ENCODE results near the gene FHIT.
"Not testable (repeated sequence)": the region's sequence is repeated elsewhere in the genome, so short reads cannot be mapped to it uniquely, and the experiment has no call there.

FHIT gene

DNA sequence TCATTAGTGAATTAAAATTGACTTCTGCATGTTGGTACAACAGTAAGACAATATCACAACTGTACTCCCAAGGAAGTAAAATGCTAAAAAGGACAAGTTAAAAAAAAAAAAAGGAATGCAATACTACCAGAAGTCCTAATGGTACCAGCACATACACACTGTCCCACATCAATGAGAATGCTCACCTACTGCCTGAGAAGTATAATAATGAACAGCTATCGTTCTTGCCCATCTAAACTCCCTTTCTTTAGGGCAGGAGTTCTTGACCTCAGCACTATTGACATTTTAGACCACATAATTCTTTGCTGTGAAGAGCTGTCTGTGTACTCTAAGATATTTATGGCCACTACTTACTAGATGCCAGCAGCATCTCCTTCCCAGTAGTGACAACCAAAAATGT, 651.7 kb downstream of the FHIT start:
- no peak for DNase-seq

DNA sequence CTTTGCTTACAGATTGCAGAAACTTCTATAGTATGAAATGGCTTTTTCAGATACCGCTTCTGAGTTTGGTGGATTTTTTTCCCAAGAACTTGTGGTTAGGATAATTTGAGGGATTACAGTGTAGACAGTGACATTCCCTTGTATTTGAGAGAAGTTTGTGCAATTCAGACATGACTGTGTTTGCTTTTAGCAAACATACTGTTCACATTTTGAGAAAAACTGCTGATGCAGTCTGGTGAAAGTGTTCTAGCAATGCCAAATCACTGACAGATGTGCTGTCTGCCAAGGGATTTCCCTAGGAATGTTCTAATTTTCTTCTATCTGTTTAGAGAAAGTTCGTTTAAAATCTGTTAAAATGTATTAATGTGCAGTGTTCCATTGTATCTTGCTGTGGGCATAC, 652.6 kb downstream of the FHIT start:
- DNase-seq, result no peak

DNA sequence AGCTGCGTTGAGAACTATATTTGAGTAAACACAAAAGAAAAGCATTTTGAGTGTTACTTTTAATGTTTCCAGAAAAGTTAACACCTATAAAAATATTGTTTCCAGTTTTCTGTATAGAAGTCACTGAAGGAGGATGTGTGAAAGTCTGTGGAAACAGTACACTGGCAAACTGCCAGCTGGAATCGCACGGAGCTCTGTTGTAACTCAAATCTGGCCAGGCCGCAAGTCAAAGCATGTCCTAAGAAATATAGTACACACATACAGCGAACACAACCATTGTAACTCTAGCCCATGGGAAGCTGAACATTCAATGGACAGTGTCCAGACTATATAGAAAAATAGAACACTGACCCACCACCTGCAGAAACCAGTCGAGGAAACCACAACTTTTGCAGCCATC, 657.2 kb downstream of the FHIT start:
- DNase-seq, result no peak

DNA sequence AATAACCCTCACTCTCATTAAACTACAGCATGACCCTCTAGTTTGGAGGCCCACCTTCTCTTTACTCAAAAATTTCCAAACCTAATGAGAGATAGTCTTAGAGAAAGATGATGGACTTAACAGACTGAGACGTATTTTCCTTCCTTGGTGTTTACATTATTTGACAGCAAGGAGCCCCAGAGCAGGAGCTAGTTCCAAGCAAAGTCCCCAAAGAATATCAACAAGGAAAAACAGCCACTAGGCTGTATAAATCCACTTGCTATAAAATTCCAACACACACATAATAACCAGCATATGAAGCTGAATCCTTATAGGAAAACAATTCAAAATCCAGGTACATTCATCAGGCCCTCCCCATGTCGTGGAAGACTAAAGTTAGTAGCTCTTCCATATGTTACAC, 660.0 kb downstream of the FHIT start:
- DNase-seq, result no peak

DNA sequence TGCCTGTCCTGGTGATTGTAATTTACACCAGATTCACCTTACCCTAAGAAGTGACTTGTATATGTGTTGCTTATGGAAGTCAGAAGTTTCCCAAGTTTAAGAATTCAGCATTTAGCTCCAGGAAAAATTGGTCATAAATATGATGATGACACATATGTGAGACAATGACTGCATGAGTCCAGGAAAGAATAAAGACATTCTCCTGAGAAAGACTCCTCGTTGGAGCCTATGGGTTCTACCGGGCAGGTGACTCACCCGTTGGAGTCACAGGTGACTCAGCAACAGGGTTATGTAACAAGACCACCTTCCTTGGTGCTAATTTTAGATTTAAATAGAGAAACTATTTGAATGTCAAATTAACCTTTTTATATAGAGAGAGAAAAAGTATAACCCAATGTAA, 662.4 kb downstream of the FHIT start:
- DNase-seq, result no peak

DNA sequence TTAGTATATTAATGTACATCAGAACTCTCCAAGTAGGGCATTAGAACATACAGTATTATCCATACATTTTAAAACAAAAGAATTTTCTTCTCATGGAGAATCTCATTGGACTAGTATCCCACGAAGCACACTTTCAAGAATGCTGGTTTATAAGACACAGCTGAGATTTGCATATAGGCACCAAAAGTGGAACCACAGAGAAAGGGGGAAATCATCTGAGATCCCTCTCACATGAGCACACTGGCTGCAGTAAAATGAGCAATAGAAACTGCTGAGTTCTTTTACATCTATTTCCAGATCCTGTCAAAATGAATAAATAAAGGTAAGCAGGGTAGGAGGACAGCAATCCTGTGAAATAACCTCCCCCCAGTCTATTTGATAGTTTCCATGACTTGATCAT, 665.3 kb downstream of the FHIT start:
- DNase-seq, result no peak

DNA sequence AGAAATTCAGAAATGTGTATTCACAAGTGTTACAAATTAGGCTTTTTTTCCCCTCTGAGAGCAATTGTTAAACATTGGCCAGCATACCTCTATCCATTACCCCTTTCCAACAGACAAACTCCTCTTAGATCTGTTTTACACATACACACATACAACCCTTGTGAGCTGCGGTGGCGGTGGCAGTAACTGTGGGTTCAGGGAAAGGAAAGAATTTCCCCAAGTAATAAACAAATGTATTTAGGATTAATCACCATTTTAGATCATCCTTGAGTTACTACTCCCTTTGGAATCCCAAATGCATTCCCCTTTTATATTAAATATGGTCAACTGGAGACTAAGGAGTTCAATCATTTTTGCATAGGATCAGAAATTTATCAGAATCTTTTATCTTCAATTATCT, 667.0 kb downstream of the FHIT start:
- DNase-seq, result no peak

DNA sequence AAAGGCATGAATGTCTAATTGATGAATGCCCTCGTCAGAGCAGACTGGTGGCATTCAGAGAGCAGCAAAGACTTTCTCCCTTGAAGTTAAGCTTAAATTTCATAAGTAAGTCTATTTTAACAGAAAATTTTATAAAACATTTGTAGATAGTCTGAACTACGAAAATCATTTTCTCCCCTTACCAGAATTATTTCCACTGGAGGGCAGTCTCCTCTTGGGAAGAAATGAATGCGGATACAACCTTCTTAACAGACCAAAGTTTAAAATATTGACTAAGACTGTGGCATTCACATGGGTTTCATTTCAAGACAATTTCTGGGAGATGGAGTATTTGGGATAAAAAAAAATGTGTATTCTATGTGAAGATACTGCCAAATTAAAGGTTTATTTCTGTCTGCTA, 669.0 kb downstream of the FHIT start:
- no peak for DNase-seq

DNA sequence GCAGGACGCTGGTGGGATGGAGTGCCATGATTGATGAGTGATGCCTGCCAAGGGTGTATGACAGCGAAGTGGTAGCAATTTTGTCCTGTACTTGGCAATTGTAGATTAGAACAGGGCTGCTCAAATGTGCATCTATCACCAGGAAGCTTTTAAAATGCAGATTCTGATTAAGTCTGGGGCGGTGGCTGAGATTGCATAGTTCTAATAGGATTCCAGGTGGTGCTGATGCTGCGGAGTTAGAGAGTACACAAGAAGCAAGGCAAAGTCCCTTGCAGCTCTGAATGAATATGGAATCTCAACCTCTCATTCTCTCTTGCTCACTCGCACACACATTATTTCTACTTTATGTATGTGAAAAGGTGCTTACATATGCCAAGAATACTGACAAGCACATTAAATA, 670.4 kb downstream of the FHIT start:
- no peak for DNase-seq

DNA sequence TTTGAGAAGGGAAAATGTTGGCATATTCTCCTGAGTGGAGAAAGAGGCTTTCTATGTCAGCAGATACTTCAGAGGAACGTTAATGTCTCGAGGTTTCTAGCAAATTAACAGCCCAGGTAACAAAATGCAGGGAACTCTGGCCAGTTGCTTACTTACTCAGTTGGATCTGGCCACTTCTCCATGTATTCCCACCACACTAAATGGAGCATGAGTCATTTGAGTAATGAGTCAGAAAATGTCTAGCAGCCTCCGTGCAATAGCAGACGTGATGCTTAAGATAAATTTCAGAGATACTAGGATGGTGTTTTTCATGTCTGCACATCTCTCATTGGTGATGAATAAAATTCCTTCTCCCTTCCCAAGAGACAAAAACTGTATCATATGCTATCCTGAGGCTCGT, 671.5 kb downstream of the FHIT start:
- no peak for DNase-seq

DNA sequence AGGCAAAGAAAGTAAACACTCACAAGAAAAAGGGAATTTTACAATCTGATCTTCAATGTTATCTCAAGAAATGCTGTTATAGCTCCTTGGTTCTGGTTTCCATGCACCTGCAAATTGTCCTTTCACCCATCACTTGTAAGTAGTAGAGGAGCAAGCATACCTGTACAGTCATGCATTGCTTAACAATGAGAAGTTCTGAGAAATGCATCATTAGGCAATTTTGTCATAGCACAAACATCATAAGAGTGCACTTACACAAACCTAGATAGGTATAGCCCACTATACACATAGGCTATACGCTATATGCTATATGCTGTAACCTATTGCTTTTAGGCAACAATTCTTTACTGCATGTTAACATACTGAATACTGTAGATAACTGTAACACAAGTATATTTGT, 672.3 kb downstream of the FHIT start:
- no peak for DNase-seq

DNA sequence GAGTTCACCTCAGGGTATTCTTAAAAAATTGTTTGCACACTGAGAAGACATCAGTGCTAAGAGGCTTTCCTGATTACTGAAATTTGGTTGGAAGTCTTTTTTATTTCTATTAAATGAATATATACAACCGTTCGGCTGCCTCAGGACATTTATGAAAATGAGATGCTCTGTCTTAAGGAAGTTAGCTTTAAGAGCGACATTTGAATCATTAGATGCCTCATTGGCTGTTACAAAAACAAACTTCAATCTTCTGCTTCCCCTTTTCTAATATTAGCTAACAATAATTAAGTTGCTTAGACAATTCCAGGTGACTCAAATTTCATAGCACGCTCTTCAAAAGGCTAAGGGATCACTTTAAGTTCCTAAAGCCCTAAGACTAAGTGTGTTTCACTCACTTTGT, 673.7 kb downstream of the FHIT start:
- no peak for DNase-seq

DNA sequence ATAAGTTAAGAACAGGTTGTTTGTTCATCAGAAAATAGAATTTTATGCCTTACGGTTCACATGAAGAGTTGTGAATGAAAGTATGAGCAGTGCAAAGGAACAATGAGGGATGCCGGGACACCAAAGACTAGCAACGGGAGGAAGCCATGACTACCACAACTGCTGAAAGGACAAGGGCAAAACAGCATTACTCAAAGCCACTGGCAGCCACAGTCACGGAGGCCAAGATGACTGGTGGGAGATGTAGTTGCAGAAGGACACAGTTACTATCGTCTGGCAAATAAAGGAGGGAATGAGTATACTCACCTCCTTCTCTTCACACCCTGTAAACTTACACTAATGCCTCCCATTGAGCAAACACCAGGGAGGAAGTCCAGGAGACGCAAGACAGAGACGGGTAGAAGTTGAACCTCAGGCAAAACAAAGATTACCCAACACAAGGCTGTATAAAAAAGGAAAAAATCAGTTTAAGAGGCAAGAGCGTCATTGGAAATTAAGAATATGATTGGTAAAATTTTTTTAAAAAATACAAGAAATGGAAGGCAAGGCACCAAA, 675.5 kb downstream of the FHIT start:
- no peak for DNase-seq

DNA sequence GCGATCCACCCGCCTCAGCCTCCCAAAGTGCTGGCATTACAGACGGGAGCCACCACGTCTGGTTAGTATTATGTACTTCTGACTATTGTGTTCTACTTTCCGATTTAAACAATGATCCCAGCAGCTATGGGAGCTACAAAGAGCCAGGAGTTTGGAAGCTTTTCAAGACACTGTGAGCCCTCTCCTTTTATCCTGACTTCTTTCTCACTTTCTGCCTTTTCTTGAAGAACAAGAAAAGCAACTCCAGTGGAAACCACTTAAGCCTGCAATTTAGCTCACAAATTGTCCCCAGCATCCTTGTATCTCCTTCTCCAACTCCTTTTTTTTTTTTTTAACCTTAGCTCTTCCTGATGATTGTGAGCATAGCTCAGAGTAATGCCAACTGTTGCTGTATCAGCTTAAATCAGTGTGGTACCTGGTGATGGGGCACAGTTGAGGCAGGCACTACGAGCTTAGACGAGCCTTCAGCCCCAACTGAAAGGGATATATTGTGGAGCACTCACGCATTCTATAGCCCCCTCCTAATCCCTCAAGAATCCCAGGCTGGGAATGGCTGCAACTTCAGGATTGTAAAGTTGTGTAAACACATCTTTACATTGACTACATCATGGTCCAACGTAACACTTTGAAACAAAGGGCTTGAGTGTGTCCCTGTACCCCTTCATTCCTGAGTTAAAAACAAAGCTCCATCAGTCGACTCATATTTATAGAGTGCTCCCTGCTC, 677.0 kb downstream of the FHIT start:
- DNase-seq, result no peak

DNA sequence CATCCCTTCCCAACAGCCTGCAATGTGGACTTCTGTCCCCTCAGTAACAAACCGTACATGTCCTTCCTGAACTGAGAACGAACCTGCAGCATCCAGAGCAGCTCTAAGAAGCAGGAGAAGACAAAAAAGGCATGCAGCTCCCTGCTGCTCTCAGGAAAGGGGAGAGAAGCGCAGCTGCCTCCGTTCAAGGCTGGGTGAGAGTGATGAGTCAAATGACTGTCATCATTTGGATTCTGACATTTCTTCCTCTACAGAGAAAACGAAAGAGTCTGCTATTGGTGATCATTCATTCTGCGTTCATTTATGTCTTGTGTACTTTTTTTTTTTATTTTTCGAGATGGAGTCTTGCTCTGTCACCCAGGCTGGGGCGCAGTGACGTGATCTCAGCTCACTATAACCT, 677.8 kb downstream of the FHIT start:
- DNase-seq, result no peak

DNA sequence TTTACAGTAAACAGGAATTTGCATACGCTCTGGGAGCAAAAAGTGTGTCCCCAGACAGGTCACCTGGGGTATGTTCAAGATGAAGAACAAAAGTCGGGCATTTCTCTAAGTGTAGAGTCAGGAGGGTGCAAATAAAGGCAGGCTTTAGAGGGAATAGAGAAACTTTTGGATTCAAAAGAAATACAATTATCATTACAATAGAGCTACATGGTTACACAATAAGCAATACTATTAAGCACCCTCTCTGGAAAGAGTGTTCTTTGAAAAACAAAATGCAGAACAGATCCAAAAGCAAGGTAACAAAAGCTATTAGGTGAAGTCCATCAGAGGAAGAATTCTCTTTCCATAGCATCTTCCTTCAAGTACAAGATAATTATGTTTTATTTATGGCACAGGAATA, 679.7 kb downstream of the FHIT start:
- no peak for DNase-seq

DNA sequence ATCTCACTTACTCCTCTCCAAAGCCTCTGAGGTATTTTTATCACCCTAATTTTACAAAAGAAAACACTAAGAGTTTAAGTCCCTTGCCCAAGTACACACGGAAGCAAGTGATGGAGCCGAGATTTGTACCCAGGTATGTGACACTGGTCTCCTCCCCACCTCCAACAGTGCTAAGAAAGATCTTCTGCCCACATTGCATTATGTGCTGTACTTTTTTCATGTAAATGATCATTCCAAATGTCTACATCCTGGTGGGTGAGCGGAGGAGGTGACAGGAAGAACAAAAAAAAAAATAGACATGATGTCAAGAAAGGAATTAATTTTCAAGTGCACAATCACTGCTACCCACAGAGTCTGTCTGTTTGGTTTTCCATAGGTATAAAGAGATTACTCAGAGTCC, 694.1 kb downstream of the FHIT start:
- DNase-seq, result no peak

DNA sequence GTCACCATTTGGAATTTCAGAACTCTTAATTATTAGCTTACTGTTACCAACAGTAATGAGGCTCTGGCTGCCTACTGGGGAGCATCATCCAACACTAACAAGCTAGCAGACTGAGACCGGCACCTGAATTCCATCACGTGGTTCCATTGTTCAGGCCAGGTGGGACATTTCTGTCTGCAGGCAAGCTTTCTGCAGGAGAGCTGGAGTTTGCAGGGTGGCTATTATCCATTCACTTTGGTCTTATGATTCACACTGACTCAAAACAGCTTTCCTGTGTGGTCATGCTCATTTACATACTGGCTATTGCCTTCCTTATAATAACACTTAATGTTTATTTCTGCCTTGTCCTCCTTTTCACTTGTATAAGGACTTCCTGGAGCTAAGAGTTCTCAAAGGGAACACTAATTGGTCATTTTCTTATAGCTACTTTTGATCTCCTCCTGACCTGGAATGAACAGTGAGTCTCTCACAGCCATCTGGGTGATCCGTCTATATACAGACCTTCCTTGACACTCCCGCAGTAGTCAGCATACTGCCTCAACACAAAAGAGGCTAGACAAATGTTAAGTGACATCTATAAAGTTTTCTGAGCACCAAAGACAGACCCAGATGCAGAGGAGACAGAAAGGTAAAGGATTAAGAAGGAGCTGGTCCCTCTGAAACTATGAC, 695.4 kb downstream of the FHIT start:
- DNase-seq, result no peak

DNA sequence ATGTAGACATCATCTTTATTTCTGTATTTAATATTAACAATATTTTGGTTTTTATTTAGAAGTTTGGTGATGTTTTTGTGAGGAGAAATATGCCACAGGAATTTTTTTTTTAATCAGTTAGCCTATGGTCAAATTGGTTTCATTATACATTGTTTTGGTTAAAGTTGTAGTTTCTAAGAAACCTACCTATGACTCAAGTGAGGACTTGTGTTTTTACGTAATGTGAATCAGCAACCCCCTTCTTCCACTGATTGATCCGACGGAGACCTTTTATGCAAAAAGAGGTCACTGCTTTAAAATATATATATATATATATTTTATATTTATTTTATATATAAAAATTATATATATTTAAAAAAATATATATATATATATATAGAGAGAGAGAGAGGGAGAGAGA, 698.1 kb downstream of the FHIT start:
- no peak for DNase-seq

DNA sequence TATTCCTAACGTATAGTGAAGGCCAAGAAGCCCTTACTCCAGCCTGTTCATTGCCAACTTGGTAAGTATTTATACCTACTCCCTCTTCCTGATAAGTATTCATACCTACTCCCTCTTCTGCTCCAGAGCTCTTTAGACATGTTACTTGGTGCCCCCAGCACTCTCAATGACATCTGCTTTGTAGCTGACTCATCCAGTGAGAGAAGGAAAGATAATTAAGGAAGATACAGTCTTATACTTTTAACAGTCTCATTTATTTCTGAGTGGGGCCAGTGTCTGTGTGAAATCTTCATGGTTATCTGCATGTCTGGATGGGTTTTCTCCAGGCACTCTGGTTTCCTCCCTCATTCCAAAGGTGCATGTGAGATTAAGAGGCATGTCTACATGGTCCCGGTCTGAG, 698.7 kb downstream of the FHIT start:
- no peak for DNase-seq

DNA sequence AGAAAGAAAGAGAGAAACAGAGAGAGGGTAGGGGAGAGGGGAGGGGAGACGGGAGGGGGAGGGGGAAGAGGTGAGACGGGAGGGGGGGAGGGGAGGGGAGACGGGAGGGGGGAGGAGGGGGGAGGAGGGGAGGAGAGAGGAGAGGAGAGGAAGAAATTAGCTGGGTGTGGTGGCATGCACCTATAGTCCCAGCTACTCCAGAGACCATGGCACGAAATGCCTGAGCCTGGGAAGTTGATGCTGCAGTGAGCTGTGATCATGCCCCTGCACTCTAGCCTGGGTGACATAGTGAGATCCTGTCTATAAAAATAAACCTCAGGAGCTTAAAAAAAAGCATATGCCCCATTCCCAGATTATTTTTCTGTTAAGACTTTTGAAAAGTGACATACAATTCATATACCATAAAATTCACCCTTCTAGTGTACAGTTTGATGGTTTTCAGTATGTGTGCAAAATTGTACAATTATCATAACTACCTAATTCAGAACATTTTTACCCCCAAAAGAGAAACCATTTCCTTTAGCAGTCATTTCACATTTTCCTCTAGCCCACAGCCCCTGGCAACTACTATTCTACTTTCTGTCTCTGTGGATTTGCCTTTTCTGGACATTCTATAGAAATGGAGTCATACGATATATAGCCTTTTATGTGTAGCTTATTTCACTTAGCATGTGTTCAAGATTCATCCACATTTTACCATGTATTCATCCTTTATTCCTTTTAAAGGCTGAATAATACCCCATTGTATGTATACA, 699.6 kb downstream of the FHIT start:
- DNase-seq, result no peak

DNA sequence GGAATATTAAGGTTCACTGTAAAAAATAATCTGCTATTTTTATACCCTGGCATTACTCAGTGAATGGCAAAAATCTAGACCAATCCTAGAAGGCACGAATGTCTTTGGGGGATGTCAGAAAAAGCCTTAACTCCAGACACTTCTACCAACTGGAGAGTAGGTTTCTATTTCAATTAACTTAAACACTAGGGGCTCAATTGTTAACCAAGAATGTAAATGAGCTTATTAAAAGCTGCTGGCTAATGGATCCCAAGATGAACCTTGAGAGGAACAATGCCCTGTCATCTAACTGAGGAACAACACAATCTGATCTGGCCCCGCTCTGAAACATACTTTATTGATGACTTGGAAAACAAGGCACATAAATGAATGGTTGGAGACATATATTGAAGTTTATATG, 701.4 kb downstream of the FHIT start:
- DNase-seq, result no peak

DNA sequence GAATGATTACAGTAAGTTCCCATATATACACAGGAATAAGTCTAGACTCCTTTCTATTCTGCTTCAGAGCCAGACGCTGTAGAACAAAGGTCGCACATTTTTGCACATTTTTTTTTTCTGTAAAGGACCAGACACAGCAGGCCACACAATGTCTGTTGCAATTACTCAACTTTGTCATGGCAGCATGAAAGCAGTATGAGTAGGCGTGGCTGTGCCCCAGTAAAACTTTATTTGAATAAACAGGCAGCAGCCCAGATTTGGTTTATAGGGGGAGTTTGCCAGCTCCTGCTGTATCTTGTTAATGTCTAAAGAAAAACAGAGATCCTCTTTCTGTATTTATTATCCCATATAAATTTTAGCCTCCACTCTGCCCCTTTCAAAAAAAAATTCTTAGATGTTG, 708.3 kb downstream of the FHIT start:
- no peak for DNase-seq

DNA sequence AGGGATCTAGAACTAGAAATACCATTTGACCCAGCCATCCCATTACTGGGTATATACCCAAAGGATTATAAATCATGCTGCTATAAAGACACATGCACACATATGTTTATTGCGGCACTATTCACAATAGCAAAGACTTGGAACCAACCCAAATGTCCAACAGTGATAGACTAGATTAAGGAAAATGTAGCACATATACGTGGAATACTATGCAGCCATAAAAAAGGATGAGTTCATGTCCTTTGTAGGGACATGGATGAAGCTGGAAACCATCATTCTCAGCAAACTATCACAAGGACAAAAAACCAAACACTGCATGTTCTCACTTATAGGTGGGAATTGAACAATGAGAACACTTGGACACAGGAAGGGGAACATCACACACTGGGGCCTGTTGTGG, 711.9 kb downstream of the FHIT start:
- not testable (repeated sequence) for DNase-seq

All from hematopoietic multipotent progenitor cell treated with erythropoietin and hydrocortisone succinate and interleukin-3 and kit ligand, for 8 days (in vitro differentiated cells).